WTC11 (cell line): ENCODE measurements around the gene SERGEF. TPM values are rescaled to one million over a fixed set of nuclear protein-coding genes. Genes with fewer than 3 reads are reported as not detected.

Experiments
- ATAC-seq: fragments of 200-7000 bp; cut with Tn5 transposase; 2 replicates; pipeline ENCODE4 v1.10.0; 2021; ENCODE audit warnings: mild to moderate bottlenecking, moderate library complexity
- CTCF ChIA-PET: fragments of 300-600 bp; sonication (Branson Sonifier 250); formaldehyde crosslinking; loops from one replicate; lab custom pipeline; 2021; ENCODE audit warnings: antibody characterized with exemption; lab: Charles Lee
- POLR2A ChIA-PET: fragments of 350-600 bp; sonication (Branson Sonifier 250); formaldehyde crosslinking; loops from one replicate; lab custom pipeline; 2021; ENCODE audit warnings: antibody characterized with exemption; lab: Charles Lee
- DNase-seq: peaks from one replicate; pipeline ENCODE4 v3.0.0; 2021; ENCODE audit warnings: low spot score
- H3K27ac Mint-ChIP-seq: 2 replicates; pipeline ENCODE4 v1.8.0; 2021; ENCODE audit warnings: mixed read lengths
- H3K27me3 Mint-ChIP-seq: 2 replicates; pipeline ENCODE4 v1.8.0; 2021; ENCODE audit warnings: low read depth, mild to moderate bottlenecking, moderate library complexity, mixed read lengths
- H3K36me3 Mint-ChIP-seq: 2 replicates; pipeline ENCODE4 v1.8.0; 2021; ENCODE audit warnings: mixed read lengths
- H3K4me1 Mint-ChIP-seq: 2 replicates; pipeline ENCODE4 v1.8.0; 2022; ENCODE audit warnings: mixed read lengths
- H3K4me3 Mint-ChIP-seq: 2 replicates; pipeline ENCODE4 v1.8.0; 2021; ENCODE audit warnings: mild to moderate bottlenecking, moderate library complexity, mixed read lengths
- H3K9me3 Mint-ChIP-seq: 2 replicates; pipeline ENCODE4 v1.8.0; 2021; ENCODE audit warnings: mixed read lengths
- E2F1 ChIP-seq: sonication (generic); formaldehyde crosslinking; IDR thresholded peaks from 2 replicates; pipeline ENCODE4 v1.8.0; 2022; ENCODE audit warnings: mild to moderate bottlenecking, missing genetic modification reagents
- ETV6 ChIP-seq: sonication (generic); formaldehyde crosslinking; IDR thresholded peaks from 2 replicates; pipeline ENCODE4 v1.8.1; 2022; ENCODE audit warnings: mild to moderate bottlenecking, missing genetic modification reagents
- GABPB1 ChIP-seq: sonication (generic); formaldehyde crosslinking; IDR thresholded peaks from 2 replicates; pipeline ENCODE4 v1.8.1; 2023; ENCODE audit warnings: mild to moderate bottlenecking, missing genetic modification reagents
- GTF2I ChIP-seq: fragments of 250-450 bp; sonication (Bioruptor Pico); conservative IDR thresholded peaks from 2 replicates; pipeline ENCODE4 v1.4.0; 2021; ENCODE audit warnings: mild to moderate bottlenecking
- HMGXB4 ChIP-seq: sonication (generic); formaldehyde crosslinking; IDR thresholded peaks from 2 replicates; pipeline ENCODE4 v1.8.1; 2023; ENCODE audit warnings: mild to moderate bottlenecking, moderate library complexity, missing genetic modification reagents
- MAX ChIP-seq: sonication (generic); formaldehyde crosslinking; IDR thresholded peaks from 2 replicates; pipeline ENCODE4 v1.8.0; 2022; ENCODE audit warnings: mild to moderate bottlenecking, missing genetic modification reagents
- NR1H2 ChIP-seq: sonication (generic); formaldehyde crosslinking; IDR thresholded peaks from 2 replicates; pipeline ENCODE4 v1.9.0; 2021; ENCODE audit warnings: mild to moderate bottlenecking, moderate library complexity, missing genetic modification reagents
- NR2C2 ChIP-seq: sonication (generic); formaldehyde crosslinking; IDR thresholded peaks from 2 replicates; pipeline ENCODE4 v1.8.0; 2022; ENCODE audit warnings: mild to moderate bottlenecking, missing genetic modification reagents
- PRDM15 ChIP-seq: sonication (generic); formaldehyde crosslinking; IDR thresholded peaks from 2 replicates; pipeline ENCODE4 v1.8.0; 2022; ENCODE audit warnings: missing genetic modification reagents
- RELA ChIP-seq: sonication (generic); formaldehyde crosslinking; IDR thresholded peaks from 2 replicates; pipeline ENCODE4 v1.8.1; 2022; ENCODE audit warnings: missing genetic modification reagents, mild to moderate bottlenecking, borderline replicate concordance
- TCF7 ChIP-seq: sonication (generic); formaldehyde crosslinking; IDR thresholded peaks from 2 replicates; pipeline ENCODE4 v1.8.0; 2022; ENCODE audit warnings: mild to moderate bottlenecking, low read depth, missing genetic modification reagents, moderate library complexity
- TP53 ChIP-seq: sonication (generic); formaldehyde crosslinking; IDR thresholded peaks from 2 replicates; pipeline ENCODE4 v1.8.1; 2023; ENCODE audit warnings: mild to moderate bottlenecking, missing genetic modification reagents
- ZNF232 ChIP-seq: sonication (generic); formaldehyde crosslinking; IDR thresholded peaks from 2 replicates; pipeline ENCODE4 v1.8.0; 2022; ENCODE audit warnings: mild to moderate bottlenecking, missing genetic modification reagents
- ZNF281 ChIP-seq: sonication (generic); formaldehyde crosslinking; IDR thresholded peaks from 2 replicates; pipeline ENCODE4 v1.8.0; 2023; ENCODE audit warnings: mild to moderate bottlenecking, missing genetic modification reagents
- ZNF416 ChIP-seq: fragments of 250-450 bp; sonication (Bioruptor Pico); IDR thresholded peaks from 2 replicates; pipeline ENCODE4 v1.9.0; 2021; ENCODE audit warnings: mild to moderate bottlenecking, inconsistent platforms
- ZSCAN18 ChIP-seq: fragments of 250-450 bp; sonication (Bioruptor Pico); IDR thresholded peaks from 2 replicates; pipeline ENCODE4 v2.1.2; 2022; ENCODE audit warnings: mild to moderate bottlenecking, moderate library complexity
- total RNA-seq: library from RNA; stranded (reverse); gene quantifications from 3 replicates; pipeline ENCODE4 v1.2.3, GENCODE V29; 2021
- TF ChIP-seq, protein P1 (sequence below): sonication (generic); formaldehyde crosslinking; IDR thresholded peaks from 2 replicates; pipeline ENCODE4 v1.8.1; 2022; ENCODE audit warnings: low read depth, mild to moderate bottlenecking, moderate library complexity, missing genetic modification reagents, borderline replicate concordance
- TF ChIP-seq, protein P2 (sequence below): fragments of 250-450 bp; sonication (Bioruptor Pico); IDR thresholded peaks from 2 replicates; pipeline ENCODE4 v1.9.0; 2021; ENCODE audit warnings: mild to moderate bottlenecking

Gene SERGEF
- total RNA-seq, 1 experiment from 2014 or later: 35.5 TPM

DNA sequence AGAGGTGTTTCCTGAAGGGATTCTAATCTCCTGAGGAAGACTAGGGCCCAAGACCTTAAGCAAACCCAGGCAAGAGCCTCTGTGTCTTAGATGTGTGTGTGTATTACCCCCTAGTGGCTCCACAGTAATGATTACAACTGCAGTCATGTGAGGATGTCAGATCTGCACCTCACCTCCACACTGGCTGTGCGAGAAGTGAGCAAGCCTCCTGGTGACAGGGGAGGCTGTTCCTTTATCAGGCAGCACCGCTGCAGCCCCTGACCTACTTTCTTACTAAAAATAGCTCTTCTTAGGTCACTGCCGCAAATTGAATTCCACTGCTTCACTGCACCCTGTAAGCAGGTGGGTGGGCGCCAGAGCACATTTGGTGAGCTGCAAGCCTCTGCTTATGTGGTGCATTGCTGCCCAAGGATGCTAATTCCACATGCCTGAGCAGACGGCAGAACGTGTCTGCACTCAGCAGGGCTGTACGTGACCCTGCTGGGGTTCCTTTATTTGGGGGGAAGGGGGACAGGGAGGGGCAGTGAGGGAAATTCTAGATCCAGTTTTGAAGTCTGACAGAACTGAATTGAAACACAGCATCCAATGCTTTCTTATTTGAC, 165.9 kb downstream of the SERGEF start (continued):
- TF ChIP-seq, protein P1, sequence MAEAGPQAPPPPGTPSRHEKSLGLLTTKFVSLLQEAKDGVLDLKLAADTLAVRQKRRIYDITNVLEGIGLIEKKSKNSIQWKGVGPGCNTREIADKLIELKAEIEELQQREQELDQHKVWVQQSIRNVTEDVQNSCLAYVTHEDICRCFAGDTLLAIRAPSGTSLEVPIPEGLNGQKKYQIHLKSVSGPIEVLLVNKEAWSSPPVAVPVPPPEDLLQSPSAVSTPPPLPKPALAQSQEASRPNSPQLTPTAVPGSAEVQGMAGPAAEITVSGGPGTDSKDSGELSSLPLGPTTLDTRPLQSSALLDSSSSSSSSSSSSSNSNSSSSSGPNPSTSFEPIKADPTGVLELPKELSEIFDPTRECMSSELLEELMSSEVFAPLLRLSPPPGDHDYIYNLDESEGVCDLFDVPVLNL (CRISPR knock-in tag): no peak
- TF ChIP-seq, protein P2, sequence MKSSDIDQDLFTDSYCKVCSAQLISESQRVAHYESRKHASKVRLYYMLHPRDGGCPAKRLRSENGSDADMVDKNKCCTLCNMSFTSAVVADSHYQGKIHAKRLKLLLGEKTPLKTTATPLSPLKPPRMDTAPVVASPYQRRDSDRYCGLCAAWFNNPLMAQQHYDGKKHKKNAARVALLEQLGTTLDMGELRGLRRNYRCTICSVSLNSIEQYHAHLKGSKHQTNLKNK: no peak
- TF ChIP-seq HMGXB4 (CRISPR knock-in tag): no peak
- TF ChIP-seq ZNF416 (CRISPR knock-in tag): no peak
- TF ChIP-seq, all 79 proteins: peak for 0

- Mint-ChIP-seq H3K27me3 (no peaks in the 10 kb centered on the region), H3K4me3 (no peak overlapping the region), H3K36me3 (no peaks in the 10 kb centered on the region), H3K27ac (no peak overlapping the region), H3K9me3 (no peaks in the 10 kb centered on the region), H3K4me1 (no peaks in the 10 kb centered on the region; the same call in 1 of the 2 replicates)
- ChIA-PET CTCF (interaction anchor here (3.5 to 6.2 kb wide), 3 partner anchors 19 to 115 kb away, joined by 16 to 29 read pairs (median 17); no protein-coding TSS in a partner anchor), POLR2A (no interaction called here)
- ATAC-seq (no peak), DNase-seq (no peak)
- TF ChIP-seq ZSCAN18 (CRISPR knock-in tag) (no peak), RELA (CRISPR knock-in tag) (no peak), ETV6 (no peak), TP53 (CRISPR knock-in tag) (no peak), NR2C2 (CRISPR knock-in tag) (no peak), GABPB1 (CRISPR knock-in tag) (no peak), E2F1 (no peak), PRDM15 (CRISPR knock-in tag) (no peak), TCF7 (CRISPR knock-in tag) (no peak), ZNF281 (CRISPR knock-in tag) (no peak), MAX (no peak), NR1H2 (CRISPR knock-in tag) (no peak), GTF2I (CRISPR knock-in tag) (no peak), ZNF416 (CRISPR knock-in tag) (no peak), ZNF232 (no peak)
- TF ChIP-seq, protein P1 (CRISPR knock-in tag): no peak
Measured at GRCh38 chr11:17845431-17845881, 167.4 kb downstream of the SERGEF start.
